Ovary (tissue), 9 donors: ENCODE measurements around the gene GDI2. TPM values are rescaled to one million over a fixed set of nuclear protein-coding genes. Genes with fewer than 3 reads are reported as not detected.

ENCODE experiments used
- DNase-seq, 5 donors: peaks; one replicate each; pipeline ENCODE4 v3.0.0-alpha.2; 2019 to 2020
- H3K27ac ChIP-seq, 2 donors: fragments of 200-600 bp; one replicate each; pipeline versions ENCODE4 v1.5.1 to v1.8.0; 2019 to 2022
- H3K27me3 ChIP-seq: fragments of 200-600 bp; one replicate; pipeline ENCODE4 v1.8.0; 2022
- H3K36me3 ChIP-seq: fragments of 200-600 bp; sonication (generic); one replicate; pipeline ENCODE4 v1.5.1; 2019
- H3K4me1 ChIP-seq: one replicate; pipeline ENCODE4 v1.8.1; 2013; ENCODE audit warnings: mild to moderate bottlenecking, moderate library complexity; ENCODE audit not compliant: insufficient read depth
- H3K4me3 ChIP-seq: fragments of 200-600 bp; sonication (generic); one replicate; pipeline ENCODE4 v1.5.1; 2017
- H3K9me3 ChIP-seq, 2 donors: fragments of 200-600 bp in 1 of 2; sonication (generic) in 1 of 2; one replicate each; pipeline versions ENCODE4 v1.5.1 to v1.8.1; 2013 to 2019; ENCODE audit warnings: mild to moderate bottlenecking in 1 of 2, moderate library complexity in 1 of 2
- CTCF ChIP-seq, 3 donors: fragments of 450-650 bp in 2 of 3; fragments of 200-600 bp in 1 of 3; IDR thresholded peaks; one replicate each; pipeline versions ENCODE4 v1.5.1 to v1.8.0; 2016 to 2022; ENCODE audit warnings: antibody characterized with exemption in 3 of 3, mild to moderate bottlenecking in 1 of 3
- EP300 ChIP-seq: sonication (generic); formaldehyde crosslinking; IDR thresholded peaks from one replicate; pipeline ENCODE4 v1.6.1; 2017; ENCODE audit warnings: antibody characterized with exemption
- POLR2A ChIP-seq: fragments of 450-650 bp; IDR thresholded peaks from one replicate; pipeline ENCODE4 v1.6.1; 2017; ENCODE audit warnings: antibody characterized with exemption, mild to moderate bottlenecking, moderate library complexity
- WGBS, 3 donors: extraction: QIAGEN DNeasy Blood & Tissue Kit in 1 of 3; methylation state at CpG; one replicate each; pipeline versions ENCODE4 v1.1.5 to v1.1.7; 2013 to 2017; 5-methylcytosine and 5-hydroxymethylcytosine counted together
- intact Hi-C, 4 donors: fragments of 100-400 bp; cut with DNase I; formaldehyde crosslinking; loops; one replicate each; pipeline versions ENCODE4 v1.11.0 to v1.15.1; 2022 to 2023
- polyA plus RNA-seq, 2 donors: library from polyadenylated mRNA; stranded (reverse); fragments of 200-250 nt in 1 of 2; fragments of 350-450 nt in 1 of 2; fragmentation: Illumina TruSeq in 1 of 2; extraction: RNeasy Lipid Tissue Mini Kit (QIAGEN cat#74804) in 1 of 2; gene quantifications; one replicate each; pipeline ENCODE4 v1.2.3, GENCODE V29; 2013 to 2014
- total RNA-seq, 7 donors: library from RNA; depleted of rRNA in 2 of 7; stranded (reverse); fragments of >200 nt in 2 of 7; fragmentation: NEBNext Ultra II Directional in 3 of 7; extraction: Animal tissue kit (Norgen Biotek cat#: 25700) in 3 of 7; gene quantifications; one replicate each; pipeline versions ENCODE4 v1.1.0 to v1.2.4, GENCODE V29; 2016 to 2023
- donor health status: DM: no; HTN: no; CAD: no; lungs with moderate emphysema.
- donor health status: DM: no; HTN: no; CAD: no.
- donor health status: Bipolar disorder and iron deficiency.
- donor health status: DM: yes; HTN: yes; CAD: no.
- donor health status: DM: no; HTN: no; CAD: no.
- donor health status: DM: yes; HTN: yes; CAD: no.

Gene GDI2
- total and polyA plus RNA-seq, 9 donors = 111 to 269 (median 177) TPM

- Histone ChIP-seq H3K27ac (no peak overlapping the region), H3K9me3 (no peaks in the 10 kb centered on the region), H3K27me3 (no peaks in the 10 kb centered on the region), H3K4me3 (no peak overlapping the region), H3K36me3 (no peaks in the 10 kb centered on the region), H3K4me1 (no peaks in the 10 kb centered on the region)
- no peak for DNase-seq
- 95 to 96% (median 95%) methylated on average over 15 of the region's 15 CpGs for WGBS, 3 donors
- intact Hi-C loops = no loop called here
- no peak for TF ChIP-seq CTCF (IDR thresholded peaks at IDR 0.05)
These were observed 22.3 kb upstream of the GDI2 start for GRCh38 chr10:5835446-5836095.

- Histone ChIP-seq H3K36me3 (no peaks in the 10 kb centered on the region), H3K9me3 (no peaks in the 10 kb centered on the region), H3K27me3 (no peaks in the 10 kb centered on the region), H3K27ac (no peak overlapping the region), H3K4me3 (no peak overlapping the region), H3K4me1 (no peaks in the 10 kb centered on the region)
- TF ChIP-seq CTCF (IDR thresholded peaks at IDR 0.05) (no peak), EP300 (no peak), POLR2A (no peak)
- WGBS, 3 donors = 35 to 39% (median 36%) methylated on average over 6 of the region's 6 CpGs
- intact Hi-C loops = no loop called here
- DNase-seq = no peak
These were observed 20.6 kb upstream of the GDI2 start for GRCh38 chr10:5833814-5834213.

GRCh38 chr10:5832946-5833345 lies 19.7 kb upstream of the GDI2 start:
- TF ChIP-seq POLR2A = no peak
- TF ChIP-seq EP300 = no peak
- TF ChIP-seq CTCF (IDR thresholded peaks at IDR 0.05) = no peak
- 80 to 87% (median 86%) methylated on average over 13 of the region's 13 CpGs for WGBS, 3 donors
- H3K27ac ChIP-seq = no peak overlapping the region
- no peak for DNase-seq
- no peaks in the 10 kb centered on the region for H3K4me1 ChIP-seq
- H3K27me3 ChIP-seq = no peaks in the 10 kb centered on the region
- H3K9me3 ChIP-seq = no peaks in the 10 kb centered on the region
- intact Hi-C loops = no loop called here
- H3K4me3 ChIP-seq = no peak overlapping the region
- no peaks in the 10 kb centered on the region for H3K36me3 ChIP-seq

- Histone ChIP-seq H3K9me3 (no peaks in the 10 kb centered on the region), H3K36me3 (no peaks in the 10 kb centered on the region), H3K27me3 (no peaks in the 10 kb centered on the region), H3K4me1 (no peaks in the 10 kb centered on the region), H3K4me3 (no peak overlapping the region), H3K27ac (no peak overlapping the region)
- 84 to 91% (median 86%) methylated on average over 8 of the region's 8 CpGs for WGBS, 3 donors
- intact Hi-C loops = no loop called here
- TF ChIP-seq CTCF (IDR thresholded peaks at IDR 0.05) = no peak
- no peak for TF ChIP-seq EP300
- no peak for TF ChIP-seq POLR2A
- DNase-seq = no peak
These were observed 18.2 kb upstream of the GDI2 start for GRCh38 chr10:5831446-5831782.
